Small intestine (tissue), 7 donors: ENCODE data around the gene MOB3B. TPM values are rescaled to one million over a fixed set of nuclear protein-coding genes. Genes with fewer than 3 reads are reported as not detected.
"Not testable (repeated sequence)": the region's sequence is repeated elsewhere in the genome, so short reads cannot be mapped to it uniquely, and the experiment has no call there.

Experiments
- DNase-seq, 2 donors: peaks; one replicate each; pipeline versions ENCODE4 v3.0.0 to v3.0.0-alpha.2; 2013
- FAIRE-seq: peaks from 2 replicates; lab custom pipeline; 2012; peaks lifted over from hg19 to GRCh38; lab: Jason Lieb, UNC
- H3K27ac ChIP-seq, 3 donors: one replicate each; pipeline ENCODE4 v1.5.1; 2013; ENCODE audit warnings: low read length in 2 of 3, mild to moderate bottlenecking in 2 of 3, control low read depth in 1 of 3, inconsistent platforms in 1 of 3, low read depth in 1 of 3, moderate library complexity in 1 of 3
- H3K27me3 ChIP-seq, 3 donors: one replicate each; pipeline ENCODE4 v1.6.1; 2013; ENCODE audit warnings: low read length in 3 of 3, inconsistent platforms in 1 of 3; ENCODE audit not compliant: control insufficient read depth in 3 of 3, insufficient read depth in 3 of 3
- H3K36me3 ChIP-seq, 3 donors: one replicate each; pipeline ENCODE4 v1.6.1; 2013; ENCODE audit warnings: low read length in 3 of 3, inconsistent platforms in 1 of 3, low read depth in 1 of 3, mild to moderate bottlenecking in 1 of 3, moderate library complexity in 1 of 3; ENCODE audit not compliant: control insufficient read depth in 3 of 3, insufficient read depth in 2 of 3
- H3K4me1 ChIP-seq, 3 donors: one replicate each; pipeline ENCODE4 v1.6.1; 2013; ENCODE audit warnings: low read length in 2 of 3, inconsistent platforms in 1 of 3, low read depth in 1 of 3, mild to moderate bottlenecking in 1 of 3, moderate library complexity in 1 of 3; ENCODE audit not compliant: control insufficient read depth in 3 of 3, insufficient read depth in 2 of 3
- H3K4me3 ChIP-seq, 3 donors: one replicate each; pipeline ENCODE4 v1.5.1; 2013; ENCODE audit warnings: low read length in 3 of 3, control low read depth in 1 of 3, inconsistent platforms in 1 of 3, low read depth in 1 of 3, mild to moderate bottlenecking in 1 of 3, moderate library complexity in 1 of 3
- H3K9me3 ChIP-seq, 2 donors: one replicate each; pipeline ENCODE4 v1.6.1; 2013; ENCODE audit warnings: low read depth in 1 of 2, low read length in 1 of 2; ENCODE audit not compliant: control insufficient read depth in 2 of 2, insufficient read depth in 1 of 2
- WGBS, 3 donors: extraction: QIAGEN DNeasy Blood & Tissue Kit; methylation state at CpG; one replicate each; pipeline ENCODE4 v1.1.7; 2013; 5-methylcytosine and 5-hydroxymethylcytosine counted together
- polyA plus RNA-seq, 4 donors: library from polyadenylated mRNA; stranded (reverse) in 3 of 4; unstranded in 1 of 4; fragments of 200-250 nt in 3 of 4; fragments of 120-200 nt in 1 of 4; gene quantifications; one replicate each; pipeline versions ENCODE4 v1.2.1 to v1.2.3, GENCODE V29; 2013
- donor health status: healthy with polysubstance abuse.
- donor health status: control.
- donor health status: control.
- donor health status: Bipolar disorder and iron deficiency.
- donor health status: healthy.

The MOB3B gene
- polyA plus RNA-seq, 4 donors = 16.9 to 34.9 (median 19.7) TPM

DNA sequence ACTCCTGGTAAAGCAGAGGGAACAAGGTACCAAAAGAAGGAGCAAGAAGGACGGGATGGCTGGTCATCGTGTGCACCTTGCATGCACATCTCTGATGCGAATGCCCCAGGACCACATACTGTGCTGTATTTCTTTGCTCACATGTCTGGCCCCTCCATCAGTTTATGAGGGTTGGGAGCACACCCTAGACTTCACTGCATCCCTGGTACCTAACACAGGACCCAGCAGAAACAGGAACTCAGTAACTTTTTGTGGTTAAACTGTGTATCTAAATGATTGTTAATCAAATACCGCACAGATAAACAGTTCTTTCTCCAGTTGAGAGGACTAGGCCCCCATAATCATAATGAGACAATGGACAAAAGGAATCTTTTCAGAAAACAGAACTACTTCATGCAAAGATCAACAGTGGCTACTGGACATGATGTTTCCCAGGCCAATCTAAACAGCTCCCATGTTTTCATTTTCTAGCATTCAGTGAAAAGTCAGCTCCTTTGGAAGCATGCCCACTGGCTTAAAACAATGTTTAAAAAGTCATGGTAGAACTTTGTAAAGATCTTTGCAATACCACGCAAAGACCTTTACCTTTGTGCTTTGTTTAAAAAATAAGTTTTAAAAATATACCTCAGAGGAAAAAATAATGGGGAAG, 61.0 kb downstream of the MOB3B start:
- DNase-seq (no peak), FAIRE-seq (no peak)
- no peak overlapping the region for H3K4me3 ChIP-seq
- 77 to 93% (median 84%) methylated on average over 5 of the region's 5 CpGs for WGBS, 3 donors
- peaks cover 0 to 33% (median 0%) of the 10 kb centered on the region in 3 donors for H3K36me3 ChIP-seq
- peaks cover 0 to 9% of the 10 kb centered on the region in 2 donors for H3K9me3 ChIP-seq
- peaks cover 0 to 46% (median 7%) of the 10 kb centered on the region in 3 donors for H3K4me1 ChIP-seq
- no peak overlapping the region for H3K27ac ChIP-seq
- no peaks in the 10 kb centered on the region for H3K27me3 ChIP-seq

DNA sequence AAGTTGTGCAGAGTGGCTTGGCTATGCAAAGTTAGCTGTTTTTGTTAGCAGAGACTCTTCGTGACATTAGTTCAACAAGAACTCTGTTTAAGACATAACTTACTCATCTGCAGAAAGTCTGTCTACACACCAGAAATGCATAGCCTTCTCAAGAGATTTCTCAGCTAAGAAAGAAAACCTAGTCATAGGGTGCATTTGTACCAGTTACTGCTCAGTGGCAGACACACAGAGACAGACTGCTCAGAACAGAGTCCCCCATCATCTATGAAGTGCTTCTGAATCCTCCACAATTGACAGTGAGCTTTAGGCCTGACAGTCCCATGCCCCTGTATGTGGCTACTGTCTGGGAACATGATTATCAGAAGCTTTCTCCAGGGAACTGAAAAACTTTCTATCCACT, 61.6 kb downstream of the MOB3B start:
- FAIRE-seq (no peak), DNase-seq (no peak)
- Histone ChIP-seq H3K36me3 (peaks cover 0 to 31% (median 0%) of the 10 kb centered on the region in 3 donors), H3K27me3 (no peaks in the 10 kb centered on the region), H3K9me3 (peaks cover 0 to 9% of the 10 kb centered on the region in 2 donors), H3K4me3 (no peak overlapping the region), H3K27ac (no peak overlapping the region), H3K4me1 (peaks cover 0 to 46% (median 2%) of the 10 kb centered on the region in 3 donors)
- WGBS, 3 donors = 81 to 100% (median 83%) methylated on average over 1 of the region's 1 CpG

DNA sequence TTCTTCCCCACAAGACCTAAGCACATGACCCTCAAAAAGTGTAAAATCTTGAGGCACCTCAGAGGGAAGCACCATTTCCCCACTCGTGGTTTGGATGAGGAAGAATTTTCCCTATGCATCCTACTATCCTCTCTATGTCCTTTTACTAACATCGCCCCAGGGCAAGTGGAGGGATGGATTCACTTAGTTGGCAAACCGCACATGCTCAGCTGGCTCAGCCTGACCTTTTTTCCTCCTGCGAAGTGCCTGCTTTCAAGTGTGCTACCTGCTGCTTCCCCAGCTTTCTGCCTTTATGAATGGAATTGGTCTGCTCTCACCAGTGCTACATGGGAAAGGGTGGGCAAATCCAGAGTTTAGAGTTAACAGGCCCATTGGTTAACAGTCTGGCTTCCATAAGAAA, 62.1 kb downstream of the MOB3B start:
- Histone ChIP-seq H3K4me3 (no peak overlapping the region), H3K27me3 (no peaks in the 10 kb centered on the region), H3K9me3 (peaks cover 0 to 9% of the 10 kb centered on the region in 2 donors), H3K4me1 (peaks cover 0 to 48% (median 2%) of the 10 kb centered on the region in 3 donors), H3K27ac (no peak overlapping the region), H3K36me3 (peaks cover 0 to 31% (median 0%) of the 10 kb centered on the region in 3 donors)
- FAIRE-seq (no peak), DNase-seq (no peak)
- WGBS, 3 donors = 92 to 94% (median 94%) methylated on average over 4 of the region's 4 CpGs

DNA sequence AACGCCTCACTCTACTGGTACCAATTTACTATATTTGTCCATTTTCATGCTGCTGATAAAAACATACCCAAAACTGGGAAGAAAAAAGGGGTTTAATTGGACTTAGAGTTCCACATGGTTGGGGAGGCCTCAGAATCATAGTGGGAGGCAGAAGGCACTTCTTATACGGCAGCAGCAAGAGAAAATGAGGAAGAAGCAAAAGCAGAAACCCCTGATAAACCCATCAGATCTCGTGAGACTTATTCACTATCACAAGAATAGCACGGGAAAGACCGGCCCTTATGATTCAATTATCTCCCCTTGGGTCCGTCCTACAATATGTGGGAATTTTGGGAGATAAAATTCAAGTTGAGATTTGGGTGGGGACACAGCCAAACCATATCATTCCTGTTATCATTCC, 63.1 kb downstream of the MOB3B start:
- H3K27me3 ChIP-seq, H3K4me3 ChIP-seq, H3K9me3 ChIP-seq, H3K27ac ChIP-seq, DNase-seq, FAIRE-seq: not testable (repeated sequence)
- Histone ChIP-seq H3K36me3 (peaks cover 0 to 31% (median 0%) of the 10 kb centered on the region in 3 donors), H3K4me1 (peaks cover 2 to 50% (median 4%) of the 10 kb centered on the region in 3 donors)
- 85 to 91% (median 90%) methylated on average over 6 of the region's 6 CpGs for WGBS, 3 donors

DNA sequence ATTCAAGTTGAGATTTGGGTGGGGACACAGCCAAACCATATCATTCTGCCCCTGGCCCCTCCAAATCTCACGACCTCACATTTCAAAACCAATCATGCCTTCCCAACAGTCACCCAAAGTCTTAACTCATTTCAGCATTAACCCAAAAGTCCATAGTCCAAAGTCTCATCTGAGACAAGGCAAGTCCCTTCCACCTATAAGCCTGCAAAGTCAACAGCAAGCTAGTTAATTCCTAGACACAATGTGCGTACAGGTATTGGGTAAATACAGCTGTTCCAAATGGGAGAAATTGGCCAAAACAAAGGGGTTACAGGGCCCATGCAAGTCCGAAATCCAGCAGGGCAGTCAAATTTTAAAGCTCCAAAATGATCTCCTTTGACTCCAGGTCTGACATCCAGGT, 64.7 kb downstream of the MOB3B start:
- not testable (repeated sequence) for H3K4me3 ChIP-seq, H3K27me3 ChIP-seq, FAIRE-seq, H3K9me3 ChIP-seq
- H3K4me1 ChIP-seq = peaks cover 2 to 57% (median 14%) of the 10 kb centered on the region in 3 donors
- 15 to 69% (median 42%) methylated on average over 3 of the region's 3 CpGs for WGBS, 3 donors
- DNase-seq = peak; percentile 33 to 74
- H3K36me3 ChIP-seq = peaks cover 0 to 22% (median 0%) of the 10 kb centered on the region in 3 donors
- H3K27ac ChIP-seq = peak overlapping the region in 2 of 3 donors; percentile 34 to 87

DNA sequence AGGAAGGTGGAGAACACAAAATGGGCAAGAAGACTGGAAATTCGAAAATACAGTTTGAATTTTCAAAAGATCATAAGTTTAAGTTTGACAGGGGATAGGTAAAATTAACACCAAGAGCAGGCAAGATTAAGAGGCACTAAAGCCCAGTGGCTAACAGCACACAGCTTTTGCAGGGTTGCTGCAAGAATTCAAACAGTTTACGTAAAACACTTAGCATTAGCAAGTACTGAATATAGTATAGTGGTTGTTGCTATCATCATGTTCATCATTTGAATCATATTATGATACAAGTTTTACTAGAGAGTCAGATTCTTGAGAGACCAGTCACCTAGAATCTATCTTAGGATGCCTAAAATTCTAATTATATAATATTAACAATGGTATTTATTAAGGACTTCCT, 66.8 kb downstream of the MOB3B start:
- no peak for DNase-seq
- H3K4me1 ChIP-seq = peaks cover 4 to 58% (median 17%) of the 10 kb centered on the region in 3 donors
- H3K36me3 ChIP-seq = peaks cover 0 to 12% (median 0%) of the 10 kb centered on the region in 3 donors
- H3K4me3 ChIP-seq = no peak overlapping the region
- H3K27me3 ChIP-seq = no peaks in the 10 kb centered on the region
- H3K9me3 ChIP-seq = peaks cover 0 to 9% of the 10 kb centered on the region in 2 donors
- FAIRE-seq = no peak
- H3K27ac ChIP-seq = peak overlapping the region in 2 of 3 donors; percentile 48 to 87
- WGBS, 3 donors = 46 to 77% (median 57%) methylated on average over 2 of the region's 2 CpGs

DNA sequence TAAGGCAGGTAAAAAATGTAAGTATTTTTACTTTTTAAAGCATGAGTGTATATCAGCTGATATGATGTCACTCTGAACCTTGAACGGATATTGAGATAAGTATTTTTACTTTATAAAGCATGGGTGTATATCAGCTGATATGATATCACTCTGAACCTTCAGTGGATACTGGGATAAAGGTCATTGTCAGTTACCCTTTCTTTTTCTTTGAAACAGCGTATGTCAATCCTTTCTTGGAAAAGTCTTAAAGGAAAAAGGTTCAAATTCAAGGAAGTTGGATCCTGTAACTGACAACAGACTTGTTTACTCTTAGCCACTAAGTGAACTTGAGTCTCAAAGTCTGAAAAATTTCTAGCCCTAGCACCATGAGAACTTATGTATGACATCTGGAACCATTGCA, 67.2 kb downstream of the MOB3B start:
- Histone ChIP-seq H3K4me3 (no peak overlapping the region), H3K27me3 (no peaks in the 10 kb centered on the region), H3K27ac (peak overlapping the region in 1 of 3 donors; percentile 87), H3K4me1 (peaks cover 4 to 62% (median 20%) of the 10 kb centered on the region in 3 donors), H3K9me3 (peaks cover 0 to 9% of the 10 kb centered on the region in 2 donors), H3K36me3 (peaks cover 0 to 12% (median 0%) of the 10 kb centered on the region in 3 donors)
- FAIRE-seq (no peak), DNase-seq (peak; percentile 86 to 89)
- 15 to 48% (median 24%) methylated on average over 2 of the region's 2 CpGs for WGBS, 3 donors

DNA sequence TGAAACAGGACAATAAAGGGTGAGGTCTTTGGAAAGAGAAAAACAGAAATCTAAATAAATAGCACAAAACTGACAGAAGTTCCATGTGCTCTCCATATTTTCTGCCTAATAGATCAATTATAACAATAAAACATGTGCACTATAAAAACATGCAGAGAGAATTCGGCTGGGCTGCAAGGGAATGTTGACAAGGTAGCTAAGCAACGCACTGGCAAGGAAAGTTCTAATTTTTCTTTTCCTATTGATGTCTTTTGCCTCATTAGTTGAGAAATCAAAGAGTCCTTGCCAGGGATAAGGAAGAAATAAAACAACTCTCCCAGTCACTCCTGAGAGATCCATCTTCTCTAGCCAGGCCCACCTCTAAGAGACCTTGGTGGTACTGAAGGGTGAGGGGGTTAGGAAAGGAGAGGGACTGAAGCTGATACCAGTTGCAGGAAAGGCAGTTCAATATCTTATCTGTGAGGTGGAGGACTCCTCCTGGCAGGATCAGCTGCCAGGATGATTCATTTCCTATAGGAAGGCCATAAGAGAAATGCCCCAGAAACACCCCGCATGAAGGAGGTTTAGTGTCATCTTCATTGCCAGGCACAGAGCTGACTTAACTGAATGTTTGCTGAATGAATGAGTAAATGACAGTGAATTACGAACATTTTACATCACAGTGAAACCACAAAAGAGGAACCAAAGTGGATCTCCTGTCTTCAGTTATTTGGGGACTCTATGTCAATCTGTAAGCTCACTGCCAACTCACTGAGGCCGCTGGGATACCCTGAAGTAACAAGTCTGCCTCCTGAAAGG, 69.2 kb downstream of the MOB3B start:
- Histone ChIP-seq H3K4me3 (no peak overlapping the region), H3K9me3 (peaks cover 0 to 5% of the 10 kb centered on the region in 2 donors), H3K27me3 (no peaks in the 10 kb centered on the region), H3K4me1 (peaks cover 6 to 72% (median 26%) of the 10 kb centered on the region in 3 donors), H3K36me3 (peaks cover 0 to 9% (median 0%) of the 10 kb centered on the region in 3 donors), H3K27ac (peak overlapping the region; percentile 58 to 77 (median 71))
- DNase-seq (peak; percentile 42 to 67), FAIRE-seq (no peak)
- 34 to 48% (median 47%) methylated on average over 5 of the region's 5 CpGs for WGBS, 3 donors
